ENCODE results near the gene ZBTB47. TPM values are rescaled to one million over a fixed set of nuclear protein-coding genes. Genes with fewer than 3 reads are reported as not detected.

The ZBTB47 gene
- total and polyA plus RNA-seq, 10 of the 15 experiments (the other 5 are each of a cell fraction or from before 2014, with no cell fraction given): 0.04 to 3.4 (median 1.0) TPM; not detected in 1

GRCh38 chr3:42633544-42633943 is 20.0 kb upstream of the ZBTB47 start (continued):
- TF ChIP-seq IRF5 (IDR thresholded peaks at IDR 0.05; ENCODE audit: borderline replicate concordance) (no peak), ASH2L (IDR thresholded peaks at IDR 0.05; ENCODE audit: borderline replicate concordance, low read depth) (no peak)

GRCh38 chr3:42635111-42635510 is 18.4 kb upstream of the ZBTB47 start:
- Histone ChIP-seq H3K79me2 (ENCODE audit: control insufficient read depth, insufficient read depth, low read length) (peaks cover 7% of the 10 kb centered on the region), H3K4me2 (ENCODE audit: control insufficient read depth, insufficient read depth) (no peak overlapping the region), H2AFZ (ENCODE audit: control insufficient read depth, low read depth, low read length) (no peak overlapping the region), H4K20me1 (ENCODE audit: control insufficient read depth, insufficient read depth) (no peaks in the 10 kb centered on the region), H3K9me3 (replicated peaks; ENCODE audit: control insufficient read depth, insufficient read depth, low read length) (no peaks in the 10 kb centered on the region), H3K27ac (ENCODE audit: control insufficient read depth, insufficient read depth) (no peak overlapping the region), H3K27me3 (replicated peaks in 1 of 2; ENCODE audit: control insufficient read depth in 2 of 2, insufficient read depth in 2 of 2, low read length in 1 of 2) (no peaks in the 10 kb centered on the region), H3K4me3 (no peak overlapping the region), H3K36me3 (ENCODE audit: control insufficient read depth in 2 of 2, insufficient read depth in 2 of 2, low read length in 1 of 2) (peaks cover 12 to 52% of the 10 kb centered on the region in 2 experiments), H3K4me1 (ENCODE audit: control insufficient read depth, insufficient read depth, low read length) (peaks cover 17% of the 10 kb centered on the region), H3K9ac (ENCODE audit: control insufficient read depth, insufficient read depth, low read length) (no peak overlapping the region)
- BruUV-seq (replicated peaks): no TSS peak
- ChIA-PET CTCF (interaction anchor here (0.6 kb wide), 1 partner anchor 17 kb away, joined by 3 read pairs; no protein-coding TSS in a partner anchor), SMC1A (ENCODE audit: uncharacterized antibody, unreplicated experiment) (no interaction called here), POLR2A (interaction anchor here (0.7 kb wide), 1 partner anchor 12 kb away, joined by 3 read pairs; no protein-coding TSS in a partner anchor), RAD21 (ENCODE audit: unreplicated experiment) (interaction anchor here (0.7 kb wide), 1 partner anchor 9 kb away, joined by 3 read pairs; no protein-coding TSS in a partner anchor)
- intact Hi-C loops (cut with micrococcal nuclease; ENCODE audit: unreplicated experiment): no loop called here
- 50% methylated on average over 2 of the region's 2 CpGs for WGBS (ENCODE audit: insufficient coverage, insufficient replicate concordance, low lambda C conversion rate, missing lambda C conversion rate)
- in situ Hi-C loops (cut with MboI): no loop called here
- ATAC-seq: peak; percentile 81
- DNase-seq (ENCODE audit: low read depth, low spot score): no peak
- FAIRE-seq: no peak
- TF ChIP-seq JUNB (IDR thresholded peaks at IDR 0.05): peak; percentile 80
- TF ChIP-seq ZBTB33 (IDR thresholded peaks at IDR 0.05): peak; percentile 74; the same call in 1 of the 2 replicates
- no peak for TF ChIP-seq BMI1 (IDR thresholded peaks at IDR 0.05; ENCODE audit: borderline replicate concordance)
- TF ChIP-seq CREM (IDR thresholded peaks at IDR 0.05; ENCODE audit: low read depth): peak; percentile 19; the same call in 1 of the 2 replicates
- no peak for TF ChIP-seq DPF2 (IDR thresholded peaks at IDR 0.05)
- TF ChIP-seq CTCF (IDR thresholded peaks at IDR 0.05 in 2 of 3, conservative IDR thresholded peaks at IDR 0.05 in 1 of 3; ENCODE audit: control insufficient read depth in 2 of 3, extremely low read depth in 1 of 3, insufficient read depth in 1 of 3, low read depth in 3 of 3, low read length in 3 of 3): peak in 2 of 3 experiments; percentile 13 to 28; a peak in 1 of 6 replicates
- peak; percentile 58; the same call in 1 of the 2 replicates for TF ChIP-seq CREB1 (IDR thresholded peaks at IDR 0.05; ENCODE audit: low read depth)
- TF ChIP-seq SPI1 (IDR thresholded peaks at IDR 0.05; ENCODE audit: borderline replicate concordance, insufficient read depth, low read depth, low read length): peak; percentile 80
- TF ChIP-seq TARDBP (IDR thresholded peaks at IDR 0.05; ENCODE audit: borderline replicate concordance): no peak
- TF ChIP-seq, protein P1, sequence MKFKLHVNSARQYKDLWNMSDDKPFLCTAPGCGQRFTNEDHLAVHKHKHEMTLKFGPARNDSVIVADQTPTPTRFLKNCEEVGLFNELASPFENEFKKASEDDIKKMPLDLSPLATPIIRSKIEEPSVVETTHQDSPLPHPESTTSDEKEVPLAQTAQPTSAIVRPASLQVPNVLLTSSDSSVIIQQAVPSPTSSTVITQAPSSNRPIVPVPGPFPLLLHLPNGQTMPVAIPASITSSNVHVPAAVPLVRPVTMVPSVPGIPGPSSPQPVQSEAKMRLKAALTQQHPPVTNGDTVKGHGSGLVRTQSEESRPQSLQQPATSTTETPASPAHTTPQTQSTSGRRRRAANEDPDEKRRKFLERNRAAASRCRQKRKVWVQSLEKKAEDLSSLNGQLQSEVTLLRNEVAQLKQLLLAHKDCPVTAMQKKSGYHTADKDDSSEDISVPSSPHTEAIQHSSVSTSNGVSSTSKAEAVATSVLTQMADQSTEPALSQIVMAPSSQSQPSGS (IDR thresholded peaks at IDR 0.05; ENCODE audit: low read length): peak; percentile 50
- peak; percentile 17; the same call in 1 of the 2 replicates for TF ChIP-seq RUNX3 (IDR thresholded peaks at IDR 0.05; ENCODE audit: low read length)
- no peak for TF ChIP-seq SP1 (IDR thresholded peaks at IDR 0.05; ENCODE audit: low read depth, low read length)
- TF ChIP-seq NFYB (IDR thresholded peaks at IDR 0.05; ENCODE audit: insufficient read depth, low read depth, low read length): no peak
- peak; percentile 50 for TF ChIP-seq RAD21 (IDR thresholded peaks at IDR 0.05; ENCODE audit: insufficient read depth, low read depth, low read length)
- TF ChIP-seq FOXM1 (IDR thresholded peaks at IDR 0.05; ENCODE audit: low read depth, low read length): 0 out of 2 replicates have a peak, but pooled peaks have one; percentile 26

Measured in GM12878 (cell line).